NCI-H2196 treated with DMSO at 0.1 percent for 48 hours (cell line): Measurements from ENCODE around the gene NOTO.
"Not testable (repeated sequence)": the region's sequence is repeated elsewhere in the genome, so short reads cannot be mapped to it uniquely, and the experiment has no call there.

Source experiments
- DNase-seq: peaks from one replicate; lab custom pipeline; 2025; ENCODE audit not compliant: unreplicated experiment; lab: John Stamatoyannopoulos, UW

NOTO gene, protein sequence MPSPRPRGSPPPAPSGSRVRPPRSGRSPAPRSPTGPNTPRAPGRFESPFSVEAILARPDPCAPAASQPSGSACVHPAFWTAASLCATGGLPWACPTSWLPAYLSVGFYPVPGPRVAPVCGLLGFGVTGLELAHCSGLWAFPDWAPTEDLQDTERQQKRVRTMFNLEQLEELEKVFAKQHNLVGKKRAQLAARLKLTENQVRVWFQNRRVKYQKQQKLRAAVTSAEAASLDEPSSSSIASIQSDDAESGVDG

DNA sequence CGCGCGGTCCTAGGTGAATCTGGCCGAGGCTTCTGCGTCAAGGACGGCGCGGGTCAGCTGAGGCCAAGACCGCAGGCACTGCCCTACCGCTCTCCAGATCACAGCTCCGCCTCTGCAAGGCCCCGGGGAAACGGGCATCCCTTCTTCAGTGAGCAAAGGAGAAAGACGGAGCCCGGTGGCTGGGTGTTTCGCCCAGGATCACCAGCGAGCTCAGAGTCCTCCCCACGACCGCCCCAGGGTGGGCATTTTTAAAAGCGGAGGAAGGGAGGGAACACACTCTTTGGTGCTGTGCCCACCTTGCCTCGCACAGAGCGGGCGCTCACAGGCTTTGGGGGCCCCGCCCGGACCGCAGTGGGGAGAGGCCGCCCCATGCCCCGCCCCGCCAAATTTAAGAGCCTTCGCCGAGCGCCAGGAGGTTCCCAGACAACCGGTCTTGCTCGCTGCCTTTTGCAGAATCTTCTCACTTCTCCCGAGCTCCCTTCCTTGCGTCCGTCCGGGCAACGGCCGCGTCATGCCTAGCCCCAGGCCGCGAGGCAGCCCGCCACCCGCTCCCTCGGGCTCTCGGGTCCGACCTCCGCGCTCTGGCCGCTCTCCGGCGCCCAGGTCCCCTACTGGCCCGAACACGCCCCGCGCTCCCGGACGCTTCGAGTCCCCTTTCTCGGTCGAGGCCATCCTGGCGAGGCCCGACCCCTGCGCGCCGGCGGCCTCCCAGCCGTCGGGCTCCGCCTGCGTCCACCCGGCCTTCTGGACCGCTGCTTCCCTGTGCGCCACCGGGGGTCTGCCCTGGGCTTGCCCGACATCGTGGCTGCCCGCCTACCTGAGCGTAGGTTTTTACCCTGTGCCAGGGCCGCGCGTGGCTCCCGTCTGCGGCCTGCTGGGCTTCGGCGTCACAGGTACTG, at the start of gene NOTO:
Gene NOTO (plus strand): TSS at position 419 of the 899 bp plus-strand sequence. CDS start 93 bp downstream, at position 512.
- DNase-seq: no peak

- no peak for DNase-seq
These were observed 45.7 kb upstream of the NOTO start for GRCh38 chr2:73156539-73157124.

- no peak for DNase-seq
These were observed 39.5 kb upstream of the NOTO start for GRCh38 chr2:73162856-73163391.

DNA sequence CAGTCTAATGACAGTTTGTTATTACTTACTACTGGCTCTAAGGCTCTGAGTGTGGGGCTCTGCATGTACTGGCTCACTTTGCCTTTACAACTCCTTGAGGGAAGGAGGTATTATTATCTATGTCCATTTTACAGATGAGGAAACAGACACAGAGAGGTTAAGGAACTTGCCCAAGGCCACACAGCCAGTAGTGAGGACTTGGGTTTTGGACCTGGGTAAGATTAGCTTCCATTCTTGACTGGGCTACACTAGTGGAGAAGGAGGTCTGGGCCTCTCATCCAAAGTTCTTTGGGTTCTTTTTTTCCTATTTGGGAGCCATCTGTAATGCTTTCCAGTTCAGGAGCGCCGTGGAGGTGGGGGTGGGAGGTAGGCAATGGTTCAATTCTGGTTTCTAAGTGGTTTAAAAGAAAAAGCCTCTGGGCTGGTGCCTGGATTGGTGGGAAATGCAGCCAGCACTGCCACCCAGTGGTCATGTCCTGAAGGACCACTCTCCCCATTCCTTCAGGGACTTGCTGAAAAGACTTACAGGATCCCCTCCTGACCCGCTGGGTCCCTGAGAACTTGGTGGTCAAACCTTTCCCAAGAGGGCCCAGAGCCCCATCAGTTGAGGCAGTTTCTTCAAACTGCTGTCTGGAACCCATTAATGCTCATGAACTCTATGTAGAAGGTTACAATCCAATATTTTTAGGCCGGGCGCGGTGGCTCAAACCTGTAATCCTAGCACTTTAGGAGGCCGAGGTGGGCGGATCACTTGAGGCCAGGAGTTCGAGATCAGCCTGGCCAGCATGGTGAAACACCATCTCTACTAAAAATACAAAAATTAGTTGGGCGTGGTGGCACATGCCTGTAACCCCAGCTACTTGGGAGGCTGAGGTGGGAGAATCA, 38.6 kb upstream of the NOTO start:
- DNase-seq: no peak

DNA sequence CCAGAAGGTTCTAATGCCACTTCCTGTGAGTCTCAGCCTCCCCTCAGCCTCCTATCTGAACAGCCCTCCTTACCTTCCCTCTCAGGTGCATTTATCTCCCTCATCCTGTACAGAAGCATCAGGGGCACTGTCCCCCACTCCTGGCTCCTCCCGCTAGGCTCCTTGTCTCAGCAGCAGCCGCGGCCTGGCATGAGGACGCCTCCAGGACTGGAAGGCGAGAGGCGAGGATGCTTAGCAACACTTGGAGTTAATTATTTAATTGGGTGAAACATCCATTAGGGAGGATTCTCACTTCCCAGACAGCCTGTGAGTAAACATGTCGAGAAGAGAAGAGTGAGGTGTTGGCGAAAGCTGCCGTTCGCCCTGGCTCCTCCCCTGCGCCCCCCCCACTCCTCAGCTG, 36.4 kb upstream of the NOTO start:
- DNase-seq: not testable (repeated sequence)

GRCh38 chr2:73166813-73167212, 35.6 kb upstream of the NOTO start:
- DNase-seq: not testable (repeated sequence)

DNA sequence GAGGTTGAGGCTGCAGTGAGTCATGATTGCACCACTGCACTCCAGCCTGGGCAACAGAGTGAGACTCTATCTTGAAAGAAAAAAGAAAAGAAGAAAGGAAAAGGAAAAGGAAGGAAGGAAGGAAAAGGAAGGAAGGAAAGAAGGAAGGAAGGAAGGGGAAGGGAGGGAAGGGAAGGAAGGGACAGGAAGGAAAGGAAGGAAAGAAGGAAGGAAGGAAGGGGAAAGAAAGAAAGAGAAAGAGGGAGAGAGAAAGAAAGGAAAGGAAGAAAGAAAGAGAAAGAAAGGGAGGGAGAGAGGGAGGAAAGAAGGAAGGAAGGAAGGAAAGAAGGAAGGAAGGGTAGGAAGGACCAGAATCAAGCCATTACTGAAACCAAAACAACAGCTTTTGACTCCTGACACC, 34.0 kb upstream of the NOTO start:
- not testable (repeated sequence) for DNase-seq

DNA sequence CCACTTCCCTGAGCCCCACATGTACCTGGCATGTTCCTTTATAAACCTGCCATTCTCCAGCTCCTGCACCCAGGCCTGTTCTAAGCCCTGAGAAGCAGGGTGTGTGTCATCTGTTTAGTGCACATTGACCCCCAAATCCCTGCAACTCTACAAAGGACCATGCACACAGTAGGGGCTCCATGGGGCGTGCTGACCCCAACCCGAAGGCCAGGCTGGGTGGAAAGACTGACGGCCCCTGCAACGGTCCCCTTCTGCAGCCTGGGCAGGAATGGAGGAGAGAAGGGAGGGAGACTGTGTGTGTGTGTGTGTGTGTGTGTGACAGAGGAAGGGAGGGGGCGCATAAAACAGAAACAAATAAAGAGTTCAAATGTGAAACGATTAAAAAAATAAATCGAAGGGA, 32.0 kb upstream of the NOTO start:
- DNase-seq: not testable (repeated sequence)

DNA sequence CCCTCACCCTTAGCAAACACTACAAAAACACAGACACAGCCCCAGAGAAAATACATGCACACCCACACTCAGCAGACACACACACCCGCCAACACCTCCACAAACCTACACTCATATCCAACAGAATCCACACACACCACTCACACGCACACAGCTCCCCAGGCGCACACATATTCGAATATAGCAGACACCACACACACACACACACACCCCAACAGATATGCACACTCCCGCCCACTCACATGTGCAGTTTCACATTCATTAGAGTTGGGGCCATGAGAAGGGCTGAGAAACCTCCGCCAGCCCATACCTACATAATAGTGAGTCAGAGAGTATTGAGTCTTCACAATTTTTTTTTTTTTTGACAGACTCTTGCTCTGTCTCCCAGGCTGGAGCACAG, 29.4 kb upstream of the NOTO start:
- no peak for DNase-seq

GRCh38 chr2:73173781-73174180, 28.6 kb upstream of the NOTO start:
- no peak for DNase-seq

- no peak for DNase-seq
These were observed 28.1 kb upstream of the NOTO start for GRCh38 chr2:73174244-73174643.

DNA sequence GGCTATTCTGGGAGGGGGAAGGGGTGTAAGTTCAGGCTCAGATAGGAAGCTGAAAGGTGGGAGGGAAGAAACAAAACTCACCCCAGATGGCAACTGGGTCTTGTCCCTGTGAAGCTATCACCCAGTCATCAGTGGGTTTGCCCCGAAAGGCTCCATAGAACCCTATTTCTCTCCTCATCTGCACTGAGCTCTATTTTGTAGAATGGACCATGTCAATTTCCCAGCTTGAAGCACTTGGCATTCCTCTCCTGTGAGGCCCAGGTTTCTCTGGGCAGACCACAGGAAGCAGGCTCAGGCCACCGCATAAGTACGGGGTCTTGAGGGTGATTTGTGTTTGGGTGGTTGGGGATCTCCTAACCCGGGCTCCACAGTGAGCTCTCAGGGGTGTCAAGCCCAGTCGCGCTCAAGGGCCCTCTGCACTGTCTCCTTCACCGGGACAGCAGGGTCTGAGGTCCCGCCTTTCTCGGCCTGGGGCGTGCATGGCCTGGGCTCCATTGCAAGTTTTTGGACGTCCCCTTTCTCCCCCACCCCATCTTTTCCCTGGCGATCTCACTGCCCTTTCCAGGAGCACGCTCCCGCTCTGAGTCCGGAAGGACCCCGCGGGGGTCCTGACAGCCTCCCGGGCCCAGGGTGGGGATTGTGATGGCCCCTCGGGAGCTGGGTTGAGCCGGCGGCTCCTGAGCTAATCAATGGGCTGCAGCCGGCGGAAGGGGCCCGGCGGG, 27.3 kb upstream of the NOTO start:
- no peak for DNase-seq

DNA sequence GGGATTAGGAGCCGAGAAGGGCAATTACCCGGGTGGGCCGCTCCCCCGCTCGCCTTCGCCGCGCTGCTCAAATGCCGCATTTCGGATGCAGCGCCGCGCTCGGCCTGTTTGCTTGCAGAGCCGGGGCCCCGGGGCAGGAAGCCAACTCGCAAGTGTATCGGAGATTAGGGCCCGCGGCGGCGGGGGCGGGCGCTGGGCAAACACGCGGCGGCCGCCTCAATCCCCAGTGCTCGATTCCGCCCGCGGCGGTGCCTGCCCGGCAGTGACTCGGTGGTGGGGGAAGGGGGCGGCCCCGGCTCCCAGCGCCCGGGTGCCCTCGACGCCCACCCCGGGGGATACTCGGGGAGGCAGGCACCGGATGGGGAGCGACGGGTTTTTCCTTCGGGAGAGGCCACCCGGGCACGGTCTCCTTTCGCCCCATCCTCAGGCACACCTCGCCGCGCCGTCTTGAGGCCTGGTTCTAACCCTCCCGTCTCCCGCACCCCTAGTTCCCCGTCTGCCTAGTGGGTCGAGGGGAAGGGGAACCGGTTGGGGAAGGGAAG, 26.6 kb upstream of the NOTO start:
- DNase-seq: no peak

DNA sequence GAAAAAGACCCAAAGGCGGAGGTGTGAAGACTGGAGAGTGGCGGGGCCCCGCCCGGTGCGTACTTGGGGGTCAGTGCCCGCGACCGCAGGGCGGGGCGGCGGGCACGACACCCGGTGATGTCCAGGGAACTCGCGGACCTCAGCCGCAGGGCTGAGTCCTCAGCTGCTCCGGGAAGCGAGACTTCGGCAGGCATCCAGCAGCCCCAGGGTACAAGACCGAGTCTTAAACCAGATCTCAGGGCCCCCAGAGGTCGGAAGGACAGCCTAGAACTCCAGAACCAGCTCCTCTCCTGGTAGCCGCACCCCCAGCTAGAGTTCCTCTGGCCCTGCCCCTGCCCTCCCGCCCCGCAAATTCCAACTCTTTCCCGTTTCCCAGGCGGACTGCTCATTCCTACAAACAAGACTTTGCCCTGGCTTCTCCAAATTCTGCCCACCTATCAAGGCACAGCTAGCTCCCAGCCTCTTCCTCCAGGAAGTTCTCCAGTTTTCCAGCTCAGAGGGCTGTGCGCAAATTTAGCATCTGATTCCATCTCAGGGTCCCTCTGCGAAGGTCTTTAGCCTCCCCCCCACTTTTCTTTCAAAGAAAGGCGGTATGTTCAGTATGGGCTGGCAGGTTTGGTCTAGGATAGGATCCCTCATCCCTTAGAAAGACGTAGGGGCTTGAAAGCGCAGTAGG, 26.0 kb upstream of the NOTO start:
- DNase-seq: no peak

- peak; percentile 30 for DNase-seq
These were observed 25.3 kb upstream of the NOTO start for GRCh38 chr2:73176881-73177644.

GRCh38 chr2:73177645-73178255, 24.6 kb upstream of the NOTO start:
- DNase-seq: no peak

DNA sequence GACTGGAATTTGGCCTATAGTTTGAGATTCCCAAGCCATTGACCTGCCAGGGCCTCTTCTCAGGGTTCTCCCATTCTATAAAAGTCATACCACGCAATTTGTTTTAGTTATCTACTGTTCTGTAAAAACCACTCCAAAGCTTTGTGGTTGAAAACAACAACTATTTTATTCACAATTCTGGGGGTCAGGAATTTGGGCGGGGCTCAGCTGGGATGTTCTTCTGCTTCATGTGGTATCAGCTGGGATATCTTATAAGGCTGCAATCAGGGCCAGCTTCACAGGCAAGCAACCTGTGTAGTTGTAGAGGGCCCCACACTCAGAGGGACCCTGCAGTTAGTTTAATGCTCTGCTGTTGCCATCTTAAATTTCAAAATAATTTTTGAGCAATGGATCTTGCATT, 16.4 kb upstream of the NOTO start:
- no peak for DNase-seq

DNA sequence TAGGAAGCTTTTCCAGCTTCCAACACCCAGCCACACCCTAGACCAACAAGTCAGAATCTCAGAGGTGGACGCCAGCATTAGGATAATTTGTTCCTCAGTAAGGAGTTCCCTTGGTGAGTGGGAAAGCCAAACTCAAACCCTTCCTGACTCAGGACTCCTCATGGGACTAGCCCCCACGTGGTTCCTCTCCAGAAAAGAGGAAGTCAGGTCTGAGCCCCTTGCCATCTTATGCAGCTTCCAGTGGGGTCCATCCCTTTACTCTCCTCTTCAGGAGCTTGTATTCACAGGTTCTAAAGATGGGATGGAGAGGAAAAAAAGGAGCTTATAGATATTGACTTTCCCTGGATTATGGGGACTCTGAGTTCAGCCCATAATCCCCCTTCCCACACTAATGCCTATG, 14.8 kb upstream of the NOTO start:
- DNase-seq: no peak
